AG10803 (cell line): Measurements from ENCODE around the gene ULK1.
"Not testable (repeated sequence)": the region's sequence is repeated elsewhere in the genome, so short reads cannot be mapped to it uniquely, and the experiment has no call there.

Source experiments
- DNase-seq: peaks from one replicate; pipeline ENCODE4 v3.0.0; 2010; ENCODE audit warnings: low read depth
- H3K4me3 ChIP-seq: 2 replicates; pipeline ENCODE4 v1.5.1; 2011; ENCODE audit warnings: mild to moderate bottlenecking, low read length, control low read depth
- CTCF ChIP-seq: conservative IDR thresholded peaks from 2 replicates; pipeline ENCODE4 v1.5.1; 2011; ENCODE audit warnings: mild to moderate bottlenecking, low read length, control low read depth, inconsistent platforms

The ULK1 gene

GRCh38 chr12:131943876-131944275 is 49.5 kb downstream of the ULK1 start:
- no peak for TF ChIP-seq CTCF
- DNase-seq: no peak
- no peak overlapping the region for H3K4me3 ChIP-seq

GRCh38 chr12:131944601-131945251 is 50.3 kb downstream of the ULK1 start:
- no peak for TF ChIP-seq CTCF
- DNase-seq: no peak
- H3K4me3 ChIP-seq: no peak overlapping the region

- no peak for TF ChIP-seq CTCF
- no peak overlapping the region for H3K4me3 ChIP-seq
- no peak for DNase-seq
Measured at GRCh38 chr12:131946757-131947156, 52.3 kb downstream of the ULK1 start.

- TF ChIP-seq CTCF: no peak
Measured at GRCh38 chr12:131947482-131948027, 53.1 kb downstream of the ULK1 start.

GRCh38 chr12:131948166-131948712 is 53.8 kb downstream of the ULK1 start:
- H3K4me3 ChIP-seq: no peak overlapping the region
- no peak for TF ChIP-seq CTCF
- no peak for DNase-seq

More at GRCh38 chr12:131947482-131948027, 53.1 kb downstream of the ULK1 start:
- no peak for DNase-seq
- no peak overlapping the region for H3K4me3 ChIP-seq

GRCh38 chr12:131948713-131949430 is 54.5 kb downstream of the ULK1 start:
- not testable (repeated sequence) for DNase-seq
- H3K4me3 ChIP-seq: peak overlapping the region; percentile 60

- TF ChIP-seq CTCF: no peak
- H3K4me3 ChIP-seq: peak within 1 kb of the TSS; percentile 80
- peak; percentile 92 for DNase-seq
Measured at GRCh38 chr12:131949431-131950181, 55.2 kb downstream of the ULK1 start, which contains the start of gene EP400. TSS of gene EP400 (plus strand) at chr12:131949942. CDS start at chr12:131960620, 10,678 bp downstream.
